Ascending aorta (tissue), 2 donors: ENCODE measurements around the gene MAGI1. TPM values are rescaled to one million over a fixed set of nuclear protein-coding genes. Genes with fewer than 3 reads are reported as not detected.

Source experiments
- DNase-seq, 2 donors: peaks; one replicate each; pipeline ENCODE4 v3.0.0-alpha.2; 2019; ENCODE audit warnings: low spot score in 2 of 2
- H3K27ac ChIP-seq, 2 donors: fragments of 200-600 bp; sonication (generic); one replicate each; pipeline ENCODE4 v1.5.1; 2016 to 2017; ENCODE audit warnings: mild to moderate bottlenecking in 1 of 2
- H3K27me3 ChIP-seq: fragments of 200-600 bp; sonication (generic); one replicate; pipeline ENCODE4 v1.5.1; 2017
- H3K36me3 ChIP-seq, 2 donors: fragments of 200-600 bp; sonication (generic); one replicate each; pipeline ENCODE4 v1.5.1; 2016
- H3K4me1 ChIP-seq, 2 donors: fragments of 200-600 bp; sonication (generic); one replicate each; pipeline ENCODE4 v1.5.1; 2016 to 2017; ENCODE audit warnings: mild to moderate bottlenecking in 1 of 2
- H3K4me3 ChIP-seq, 2 donors: fragments of 200-600 bp; sonication (generic); one replicate each; pipeline ENCODE4 v1.5.1; 2016 to 2017; ENCODE audit warnings: mild to moderate bottlenecking in 1 of 2
- H3K9me3 ChIP-seq, 2 donors: fragments of 200-600 bp; sonication (generic); one replicate each; pipeline ENCODE4 v1.5.1; 2016
- intact Hi-C: fragments of 100-400 bp; cut with DNase I; formaldehyde crosslinking; loops from one replicate; pipeline ENCODE4 v1.15.1; 2023
- total RNA-seq: library from RNA; depleted of rRNA; stranded (reverse); fragments of >200 nt; gene quantifications from one replicate; pipeline ENCODE4 v1.1.0, GENCODE V29; 2016
- TF ChIP-seq, protein P1 (sequence below), 3 experiments: fragments of 200-600 bp in 2 of 3; fragments of 450-650 bp in 1 of 3; sonication (generic) in 2 of 3; IDR thresholded peaks; one replicate each; pipeline ENCODE4 v1.5.1; 2016 to 2019; ENCODE audit warnings: antibody characterized with exemption in 3 of 3, mild to moderate bottlenecking in 1 of 3, moderate library complexity in 1 of 3

Gene MAGI1
- total RNA-seq, 1 donor from 2014 or later, result 28.4 TPM

DNA sequence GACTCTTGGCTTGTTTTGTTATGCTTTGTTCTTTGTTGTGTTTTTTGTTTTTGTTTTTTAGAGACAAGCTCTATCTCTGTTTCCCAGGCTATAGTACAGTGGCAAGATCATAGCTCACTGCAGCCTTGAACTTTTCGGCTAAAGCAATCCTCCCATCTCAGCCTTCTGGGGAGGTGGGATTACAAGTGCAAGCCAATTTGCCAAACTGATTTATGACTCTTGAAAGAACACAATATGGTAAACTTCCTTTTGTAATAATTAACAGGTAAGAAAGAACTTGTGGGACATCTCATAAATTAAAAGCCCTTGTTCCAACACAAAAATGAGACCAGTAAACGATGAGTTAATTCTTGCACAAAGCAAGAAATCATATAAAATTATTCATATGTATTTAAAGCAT is 476.3 kb downstream of the MAGI1 start:
- intact Hi-C loops, result no loop called here
- Histone ChIP-seq H3K27ac (no peak overlapping the region), H3K4me1 (peaks cover 0 to 6% of the 10 kb centered on the region in 2 donors), H3K27me3 (no peaks in the 10 kb centered on the region), H3K4me3 (no peak overlapping the region), H3K36me3 (no peaks in the 10 kb centered on the region), H3K9me3 (no peaks in the 10 kb centered on the region)
- DNase-seq, result no peak
- TF ChIP-seq, protein P1, sequence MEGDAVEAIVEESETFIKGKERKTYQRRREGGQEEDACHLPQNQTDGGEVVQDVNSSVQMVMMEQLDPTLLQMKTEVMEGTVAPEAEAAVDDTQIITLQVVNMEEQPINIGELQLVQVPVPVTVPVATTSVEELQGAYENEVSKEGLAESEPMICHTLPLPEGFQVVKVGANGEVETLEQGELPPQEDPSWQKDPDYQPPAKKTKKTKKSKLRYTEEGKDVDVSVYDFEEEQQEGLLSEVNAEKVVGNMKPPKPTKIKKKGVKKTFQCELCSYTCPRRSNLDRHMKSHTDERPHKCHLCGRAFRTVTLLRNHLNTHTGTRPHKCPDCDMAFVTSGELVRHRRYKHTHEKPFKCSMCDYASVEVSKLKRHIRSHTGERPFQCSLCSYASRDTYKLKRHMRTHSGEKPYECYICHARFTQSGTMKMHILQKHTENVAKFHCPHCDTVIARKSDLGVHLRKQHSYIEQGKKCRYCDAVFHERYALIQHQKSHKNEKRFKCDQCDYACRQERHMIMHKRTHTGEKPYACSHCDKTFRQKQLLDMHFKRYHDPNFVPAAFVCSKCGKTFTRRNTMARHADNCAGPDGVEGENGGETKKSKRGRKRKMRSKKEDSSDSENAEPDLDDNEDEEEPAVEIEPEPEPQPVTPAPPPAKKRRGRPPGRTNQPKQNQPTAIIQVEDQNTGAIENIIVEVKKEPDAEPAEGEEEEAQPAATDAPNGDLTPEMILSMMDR (IDR thresholded peaks at IDR 0.05), result no peak

DNA sequence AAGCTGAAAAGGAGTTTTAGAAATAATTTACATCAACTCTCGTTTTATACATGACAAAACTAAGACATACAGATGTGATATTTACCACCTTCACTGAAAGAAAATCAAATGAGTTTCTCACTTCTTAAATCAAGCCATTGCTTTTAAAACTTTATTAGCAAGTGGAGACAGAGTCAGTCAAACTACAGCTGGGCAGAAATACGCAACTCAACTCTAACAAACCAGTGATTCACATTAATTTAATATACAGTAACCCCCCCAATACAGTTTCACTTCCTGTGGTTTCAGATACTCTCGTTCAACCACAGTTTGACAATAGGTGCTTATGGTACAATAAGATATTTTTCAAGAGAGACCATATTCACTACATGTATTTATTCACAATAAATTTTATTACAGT is 477.1 kb downstream of the MAGI1 start:
- Histone ChIP-seq H3K9me3 (no peaks in the 10 kb centered on the region), H3K4me3 (no peak overlapping the region), H3K27ac (no peak overlapping the region), H3K36me3 (no peaks in the 10 kb centered on the region), H3K27me3 (no peaks in the 10 kb centered on the region), H3K4me1 (peaks cover 0 to 3% of the 10 kb centered on the region in 2 donors)
- intact Hi-C loops, result no loop called here
- DNase-seq, result no peak
- TF ChIP-seq, protein P1 (IDR thresholded peaks at IDR 0.05), result no peak

DNA sequence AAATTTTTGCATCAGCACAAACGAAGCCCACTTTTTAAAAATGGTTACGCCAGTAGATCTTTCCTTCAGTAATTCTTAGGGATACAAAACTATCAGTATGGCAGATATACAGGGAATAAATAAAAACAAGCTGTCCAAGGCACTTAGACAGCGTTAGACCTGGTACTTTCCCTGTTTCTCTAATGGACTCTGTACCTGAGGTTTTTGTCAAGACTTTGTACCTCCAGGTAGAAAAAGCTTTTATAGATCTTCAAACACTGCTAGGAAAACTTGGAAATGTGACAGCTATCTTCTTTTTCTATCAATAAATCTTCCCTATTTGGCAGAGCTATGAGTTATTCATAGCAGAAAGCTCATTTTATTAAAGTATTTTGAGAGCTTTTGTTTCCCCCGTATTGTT is 477.8 kb downstream of the MAGI1 start:
- Histone ChIP-seq H3K36me3 (no peaks in the 10 kb centered on the region), H3K27me3 (no peaks in the 10 kb centered on the region), H3K27ac (no peak overlapping the region), H3K4me1 (peaks cover 0 to 3% of the 10 kb centered on the region in 2 donors), H3K4me3 (no peak overlapping the region), H3K9me3 (no peaks in the 10 kb centered on the region)
- DNase-seq, result no peak
- TF ChIP-seq, protein P1 (IDR thresholded peaks at IDR 0.05), result no peak
- intact Hi-C loops, result no loop called here

DNA sequence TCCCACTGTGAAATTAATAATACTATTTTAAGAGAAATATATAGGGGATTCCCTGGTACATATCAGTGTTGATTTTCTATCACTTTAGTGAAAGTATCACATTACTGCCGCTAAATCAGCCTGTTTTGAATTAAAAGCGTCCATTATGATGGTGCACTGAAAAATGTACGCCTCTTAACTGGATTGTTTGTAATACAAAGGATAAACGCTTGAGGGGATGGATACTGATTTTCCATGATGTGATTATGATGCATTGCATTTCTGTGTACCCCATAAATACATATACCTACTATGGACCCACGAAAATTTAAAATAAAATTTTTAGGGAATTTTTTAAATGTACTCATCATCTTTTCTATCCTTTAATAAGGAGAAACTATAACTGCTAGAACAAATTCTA is 478.6 kb downstream of the MAGI1 start:
- TF ChIP-seq, protein P1 (IDR thresholded peaks at IDR 0.05), result no peak
- H3K4me3 ChIP-seq, result no peak overlapping the region
- H3K36me3 ChIP-seq, result no peaks in the 10 kb centered on the region
- H3K4me1 ChIP-seq, result peaks cover 0 to 3% of the 10 kb centered on the region in 2 donors
- no peak for DNase-seq
- no peak overlapping the region for H3K27ac ChIP-seq
- H3K27me3 ChIP-seq, result no peaks in the 10 kb centered on the region
- no peaks in the 10 kb centered on the region for H3K9me3 ChIP-seq
- intact Hi-C loops, result no loop called here

DNA sequence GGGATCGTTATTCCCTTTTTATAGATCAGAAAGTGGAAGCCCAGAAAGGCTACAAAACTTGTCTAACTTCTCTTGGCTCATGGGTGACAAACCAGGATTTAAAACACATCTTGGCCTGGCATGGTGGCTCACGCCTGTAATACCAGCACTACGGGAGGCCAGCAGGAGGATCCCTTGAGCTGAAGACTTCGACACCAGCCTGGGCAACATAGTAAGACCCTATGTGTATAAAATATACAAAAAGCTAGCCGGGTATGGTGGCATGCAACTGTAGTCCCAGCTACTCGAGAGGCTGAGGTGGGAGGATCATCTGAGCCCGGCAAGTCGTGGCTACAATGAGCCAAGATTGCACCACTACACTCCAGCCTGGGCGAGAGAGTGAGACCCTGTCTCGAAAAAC is 479.1 kb downstream of the MAGI1 start:
- Histone ChIP-seq H3K9me3 (no peaks in the 10 kb centered on the region), H3K4me3 (no peak overlapping the region), H3K27me3 (no peaks in the 10 kb centered on the region), H3K4me1 (peaks cover 0 to 2% of the 10 kb centered on the region in 2 donors), H3K27ac (no peak overlapping the region), H3K36me3 (no peaks in the 10 kb centered on the region)
- intact Hi-C loops, result no loop called here
- TF ChIP-seq, protein P1 (IDR thresholded peaks at IDR 0.05), result no peak
- no peak for DNase-seq

DNA sequence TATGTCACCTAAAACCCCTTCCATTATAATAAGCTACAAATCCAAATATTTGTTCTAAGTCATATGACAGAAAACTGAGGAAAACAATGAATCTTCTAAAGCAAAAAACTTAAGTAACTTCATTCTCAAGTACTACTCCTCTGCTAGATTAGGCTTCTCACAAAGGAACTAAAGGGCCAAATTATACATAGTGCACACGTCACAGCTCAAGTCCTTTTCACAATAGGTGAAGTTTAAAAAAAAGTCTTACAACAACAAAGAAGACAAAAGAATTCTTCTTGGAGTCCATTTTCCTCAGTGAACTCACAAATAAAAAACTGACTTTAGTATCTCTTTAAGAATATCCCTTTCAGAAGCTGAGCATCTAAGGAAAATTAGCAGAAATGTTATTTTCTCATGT is 479.9 kb downstream of the MAGI1 start:
- H3K9me3 ChIP-seq, result no peaks in the 10 kb centered on the region
- no peak overlapping the region for H3K4me3 ChIP-seq
- no peaks in the 10 kb centered on the region for H3K36me3 ChIP-seq
- no peak for DNase-seq
- H3K27me3 ChIP-seq, result no peaks in the 10 kb centered on the region
- intact Hi-C loops, result no loop called here
- TF ChIP-seq, protein P1 (IDR thresholded peaks at IDR 0.05), result no peak
- H3K4me1 ChIP-seq, result no peaks in the 10 kb centered on the region
- no peak overlapping the region for H3K27ac ChIP-seq
